OCI-LY7 (cell line): ENCODE data around the gene GZMM.

ENCODE experiments used
- CTCF ChIP-seq: fragments of 200-600 bp; sonication (generic); conservative IDR thresholded peaks from 2 replicates; pipeline ENCODE4 v1.5.1; 2014; ENCODE audit warnings: mild to moderate bottlenecking, antibody characterized with exemption, low read length, moderate library complexity, mixed read lengths
- EZH2phosphoT487 ChIP-seq: fragments of 200-600 bp; sonication (generic); IDR thresholded peaks from 2 replicates; pipeline ENCODE4 v1.6.1; 2018; ENCODE audit warnings: low read depth, borderline replicate concordance, mild to moderate bottlenecking, mixed run types, antibody characterized with exemption, low read length, moderate library complexity, mixed read lengths

- TF ChIP-seq CTCF: no peak
- TF ChIP-seq EZH2phosphoT487: no peak
These were observed 22.6 kb downstream of the GZMM start for GRCh38 chr19:566403-566802.
